HG03135 (cell line): ENCODE measurements around the gene USB1.

Experiments
- ATAC-seq: cut with Tn5 transposase; IDR thresholded peaks from one replicate; pipeline ENCODE4 v1.9.1; 2021; ENCODE audit warnings: mild to moderate bottlenecking, moderate library complexity; ENCODE audit not compliant: unreplicated experiment

USB1 gene

GRCh38 chr16:58030136-58030840, 29.1 kb downstream of the USB1 start:
- ATAC-seq = no peak

GRCh38 chr16:58031016-58031800, 30.0 kb downstream of the USB1 start:
- no peak for ATAC-seq

GRCh38 chr16:58032710-58033293, 31.6 kb downstream of the USB1 start:
- no peak for ATAC-seq

- no peak for ATAC-seq
Observed at GRCh38 chr16:58034128-58034685, 33.0 kb downstream of the USB1 start.

- no peak for ATAC-seq
Observed at GRCh38 chr16:58034774-58035173, 33.6 kb downstream of the USB1 start.

GRCh38 chr16:58035356-58036170, 34.4 kb downstream of the USB1 start:
- no peak for ATAC-seq

- no peak for ATAC-seq
Observed at GRCh38 chr16:58036943-58037342, 35.7 kb downstream of the USB1 start.

GRCh38 chr16:58037365-58038057, 36.3 kb downstream of the USB1 start:
- ATAC-seq = no peak

GRCh38 chr16:58038219-58038641, 37.0 kb downstream of the USB1 start:
- no peak for ATAC-seq

- ATAC-seq = no peak
Observed at GRCh38 chr16:58039829-58040495, 38.8 kb downstream of the USB1 start.

- no peak for ATAC-seq
Observed at GRCh38 chr16:58040496-58040846, 39.3 kb downstream of the USB1 start.

- no peak for ATAC-seq
Observed at GRCh38 chr16:58040945-58041627, 39.9 kb downstream of the USB1 start.

- no peak for ATAC-seq
Observed at GRCh38 chr16:58041628-58041955, 40.4 kb downstream of the USB1 start.

GRCh38 chr16:58042001-58042885, 41.0 kb downstream of the USB1 start:
- ATAC-seq = no peak

GRCh38 chr16:58042886-58043515, 41.8 kb downstream of the USB1 start:
- ATAC-seq = no peak

- no peak for ATAC-seq
Observed at GRCh38 chr16:58043571-58044155, 42.5 kb downstream of the USB1 start.

- ATAC-seq = no peak
Observed at GRCh38 chr16:58044266-58045019, 43.2 kb downstream of the USB1 start.
